WTC11 (cell line): ENCODE results near the gene IQCK. TPM values are rescaled to one million over a fixed set of nuclear protein-coding genes. Genes with fewer than 3 reads are reported as not detected.

Experiments used
- ATF1 ChIP-seq: sonication (generic); formaldehyde crosslinking; IDR thresholded peaks from 2 replicates; pipeline ENCODE4 v1.8.1; 2023; ENCODE audit warnings: mild to moderate bottlenecking, moderate library complexity, missing genetic modification reagents
- ETV6 ChIP-seq: sonication (generic); formaldehyde crosslinking; IDR thresholded peaks from 2 replicates; pipeline ENCODE4 v1.8.1; 2022; ENCODE audit warnings: mild to moderate bottlenecking, missing genetic modification reagents
- GABPB1 ChIP-seq: sonication (generic); formaldehyde crosslinking; IDR thresholded peaks from 2 replicates; pipeline ENCODE4 v1.8.1; 2023; ENCODE audit warnings: mild to moderate bottlenecking, missing genetic modification reagents
- GTF2I ChIP-seq: fragments of 250-450 bp; sonication (Bioruptor Pico); conservative IDR thresholded peaks from 2 replicates; pipeline ENCODE4 v1.4.0; 2021; ENCODE audit warnings: mild to moderate bottlenecking
- IRF2 ChIP-seq: sonication (generic); formaldehyde crosslinking; IDR thresholded peaks from 2 replicates; pipeline ENCODE4 v1.8.0; 2022; ENCODE audit warnings: low read depth, missing genetic modification reagents, borderline replicate concordance
- NR1H2 ChIP-seq: sonication (generic); formaldehyde crosslinking; IDR thresholded peaks from 2 replicates; pipeline ENCODE4 v1.9.0; 2021; ENCODE audit warnings: mild to moderate bottlenecking, moderate library complexity, missing genetic modification reagents
- RELA ChIP-seq: sonication (generic); formaldehyde crosslinking; IDR thresholded peaks from 2 replicates; pipeline ENCODE4 v1.8.1; 2022; ENCODE audit warnings: missing genetic modification reagents, mild to moderate bottlenecking, borderline replicate concordance
- RORB ChIP-seq: fragments of 250-450 bp; sonication (Bioruptor Pico); IDR thresholded peaks from 2 replicates; pipeline ENCODE4 v1.9.0; 2021; ENCODE audit warnings: mild to moderate bottlenecking
- SP1 ChIP-seq: sonication (generic); formaldehyde crosslinking; conservative IDR thresholded peaks from 2 replicates; pipeline ENCODE4 v1.8.1; 2022; ENCODE audit warnings: missing genetic modification reagents
- TEAD4 ChIP-seq: sonication (generic); formaldehyde crosslinking; IDR thresholded peaks from 2 replicates; pipeline ENCODE4 v1.8.0; 2022; ENCODE audit warnings: mild to moderate bottlenecking, missing genetic modification reagents
- ZNF232 ChIP-seq: sonication (generic); formaldehyde crosslinking; IDR thresholded peaks from 2 replicates; pipeline ENCODE4 v1.8.0; 2022; ENCODE audit warnings: mild to moderate bottlenecking, missing genetic modification reagents
- total RNA-seq: library from RNA; stranded (reverse); gene quantifications from 3 replicates; pipeline ENCODE4 v1.2.3, GENCODE V29; 2021
- TF ChIP-seq, protein P1 (sequence below): sonication (generic); formaldehyde crosslinking; IDR thresholded peaks from 2 replicates; pipeline ENCODE4 v1.8.1; 2023; ENCODE audit warnings: mild to moderate bottlenecking, missing genetic modification reagents
- TF ChIP-seq, protein P2 (sequence below): fragments of 250-450 bp; sonication (Bioruptor Pico); conservative IDR thresholded peaks from 2 replicates; pipeline ENCODE4 v1.9.0; 2021; ENCODE audit warnings: mild to moderate bottlenecking
- TF ChIP-seq, protein P3 (sequence below): sonication (generic); formaldehyde crosslinking; IDR thresholded peaks from 2 replicates; pipeline ENCODE4 v1.8.1; 2022; ENCODE audit warnings: low read depth, missing genetic modification reagents, borderline replicate concordance
- TF ChIP-seq, protein P4 (sequence below): sonication (generic); formaldehyde crosslinking; IDR thresholded peaks from 2 replicates; pipeline ENCODE4 v1.8.0; 2022; ENCODE audit warnings: mild to moderate bottlenecking, missing genetic modification reagents
- TF ChIP-seq, protein P5 (sequence below): sonication (generic); formaldehyde crosslinking; IDR thresholded peaks from 2 replicates; pipeline ENCODE4 v1.8.1; 2022; ENCODE audit warnings: mild to moderate bottlenecking, moderate library complexity, missing genetic modification reagents
- TF ChIP-seq, protein P6 (sequence below): sonication (generic); formaldehyde crosslinking; conservative IDR thresholded peaks from 2 replicates; pipeline ENCODE4 v1.8.1; 2023; ENCODE audit warnings: mild to moderate bottlenecking, low read depth, missing genetic modification reagents, moderate library complexity
- TF ChIP-seq, protein P7 (sequence below): sonication (generic); formaldehyde crosslinking; IDR thresholded peaks from 2 replicates; pipeline ENCODE4 v1.8.1; 2022; ENCODE audit warnings: low read depth, mild to moderate bottlenecking, moderate library complexity, missing genetic modification reagents, borderline replicate concordance

IQCK gene
- total RNA-seq, 1 experiment from 2014 or later, result 5.8 TPM

DNA sequence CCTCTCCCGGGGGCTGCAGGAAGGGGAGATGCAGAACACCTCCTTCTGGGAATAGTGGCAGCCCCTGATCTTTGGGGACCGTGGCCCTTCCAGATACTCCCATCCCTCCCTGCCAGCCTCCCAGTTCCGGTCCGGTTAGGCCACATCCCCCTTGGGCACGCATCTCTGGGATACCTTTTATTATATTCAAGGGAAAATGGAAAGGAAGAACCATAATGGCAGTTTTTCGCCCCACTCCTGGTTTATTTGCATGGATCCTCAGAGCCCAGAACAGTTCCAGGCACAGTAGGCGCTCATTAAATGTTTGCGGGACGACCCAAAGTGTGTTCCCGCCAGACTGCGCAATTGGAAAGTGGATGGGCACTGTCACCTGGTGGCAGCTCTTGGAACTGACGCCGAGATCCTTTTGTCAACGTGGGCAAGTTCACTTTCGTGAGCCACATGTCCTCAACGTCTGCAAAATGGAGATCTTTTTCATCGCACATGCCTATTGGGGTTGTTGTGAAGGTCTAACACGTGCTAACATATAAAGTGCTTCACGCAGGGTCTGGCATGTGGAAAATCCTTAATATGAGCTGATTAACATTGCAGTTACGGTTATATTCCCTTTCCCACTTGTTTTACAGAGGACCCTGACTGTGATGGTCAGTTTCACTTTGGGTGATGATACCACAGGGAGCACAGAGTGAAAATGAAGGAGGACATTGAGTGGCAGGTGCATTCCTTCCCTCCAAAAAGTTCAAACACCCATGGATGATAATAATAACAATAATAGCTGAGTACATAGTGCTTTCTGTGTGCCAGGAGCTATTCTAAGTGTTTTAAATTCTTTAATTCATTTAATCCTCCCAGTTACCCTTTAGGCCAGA lies 168.2 kb downstream of the IQCK start (continued):
- TF ChIP-seq, protein P1, sequence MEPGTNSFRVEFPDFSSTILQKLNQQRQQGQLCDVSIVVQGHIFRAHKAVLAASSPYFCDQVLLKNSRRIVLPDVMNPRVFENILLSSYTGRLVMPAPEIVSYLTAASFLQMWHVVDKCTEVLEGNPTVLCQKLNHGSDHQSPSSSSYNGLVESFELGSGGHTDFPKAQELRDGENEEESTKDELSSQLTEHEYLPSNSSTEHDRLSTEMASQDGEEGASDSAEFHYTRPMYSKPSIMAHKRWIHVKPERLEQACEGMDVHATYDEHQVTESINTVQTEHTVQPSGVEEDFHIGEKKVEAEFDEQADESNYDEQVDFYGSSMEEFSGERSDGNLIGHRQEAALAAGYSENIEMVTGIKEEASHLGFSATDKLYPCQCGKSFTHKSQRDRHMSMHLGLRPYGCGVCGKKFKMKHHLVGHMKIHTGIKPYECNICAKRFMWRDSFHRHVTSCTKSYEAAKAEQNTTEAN (CRISPR knock-in tag), result no peak
- TF ChIP-seq ETV6 (no peak), ZNF232 (0 out of 2 replicates have a peak, but pooled peaks have one; percentile 31), NR1H2 (CRISPR knock-in tag) (no peak), GTF2I (no peak), RELA (CRISPR knock-in tag) (no peak), RORB (CRISPR knock-in tag) (no peak), ATF1 (CRISPR knock-in tag) (no peak), SP1 (CRISPR knock-in tag) (no peak; the same call in 1 of the 2 replicates), GABPB1 (CRISPR knock-in tag) (peak; percentile 68; the same call in 1 of the 2 replicates), TEAD4 (CRISPR knock-in tag) (no peak), IRF2 (CRISPR knock-in tag) (no peak)
- TF ChIP-seq, protein P2, sequence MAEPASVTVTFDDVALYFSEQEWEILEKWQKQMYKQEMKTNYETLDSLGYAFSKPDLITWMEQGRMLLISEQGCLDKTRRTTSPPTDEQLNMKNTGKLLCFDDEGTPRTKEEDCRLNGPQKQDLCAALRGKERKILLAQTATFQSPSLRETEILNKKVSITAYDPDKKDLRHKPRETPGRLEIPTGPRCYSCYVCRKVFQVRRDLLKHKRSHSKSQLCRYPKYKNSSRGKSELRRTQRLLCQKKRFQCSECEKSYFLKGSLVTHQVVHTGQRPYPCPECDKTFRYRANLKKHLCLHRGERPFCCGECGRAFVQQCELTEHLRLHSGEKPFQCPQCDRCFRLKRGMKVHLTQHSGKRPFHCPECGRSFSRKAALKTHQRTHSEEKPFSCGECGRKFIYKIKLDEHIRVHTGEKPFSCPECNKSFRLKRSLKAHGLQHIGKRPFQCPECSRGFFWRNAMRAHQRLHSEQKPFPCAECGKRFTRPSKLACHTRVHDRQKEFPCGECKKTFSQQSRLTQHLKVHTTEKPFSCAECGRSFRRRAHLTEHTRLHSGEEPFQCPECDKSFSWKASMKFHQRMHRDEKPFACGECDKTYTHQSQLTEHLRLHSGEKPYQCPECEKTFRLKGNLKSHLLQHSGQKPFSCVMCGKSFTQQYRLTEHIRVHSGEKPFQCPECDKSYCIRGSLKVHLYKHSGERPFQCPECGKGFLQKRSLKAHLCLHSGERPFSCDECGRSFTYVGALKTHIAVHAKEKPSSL (CRISPR knock-in tag), result no peak
- TF ChIP-seq, protein P3, sequence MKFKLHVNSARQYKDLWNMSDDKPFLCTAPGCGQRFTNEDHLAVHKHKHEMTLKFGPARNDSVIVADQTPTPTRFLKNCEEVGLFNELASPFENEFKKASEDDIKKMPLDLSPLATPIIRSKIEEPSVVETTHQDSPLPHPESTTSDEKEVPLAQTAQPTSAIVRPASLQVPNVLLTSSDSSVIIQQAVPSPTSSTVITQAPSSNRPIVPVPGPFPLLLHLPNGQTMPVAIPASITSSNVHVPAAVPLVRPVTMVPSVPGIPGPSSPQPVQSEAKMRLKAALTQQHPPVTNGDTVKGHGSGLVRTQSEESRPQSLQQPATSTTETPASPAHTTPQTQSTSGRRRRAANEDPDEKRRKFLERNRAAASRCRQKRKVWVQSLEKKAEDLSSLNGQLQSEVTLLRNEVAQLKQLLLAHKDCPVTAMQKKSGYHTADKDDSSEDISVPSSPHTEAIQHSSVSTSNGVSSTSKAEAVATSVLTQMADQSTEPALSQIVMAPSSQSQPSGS (CRISPR knock-in tag), result no peak
- TF ChIP-seq, protein P4, sequence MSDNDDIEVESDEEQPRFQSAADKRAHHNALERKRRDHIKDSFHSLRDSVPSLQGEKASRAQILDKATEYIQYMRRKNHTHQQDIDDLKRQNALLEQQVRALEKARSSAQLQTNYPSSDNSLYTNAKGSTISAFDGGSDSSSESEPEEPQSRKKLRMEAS, result peak; percentile 71; the same call in 1 of the 2 replicates
- TF ChIP-seq, protein P5, sequence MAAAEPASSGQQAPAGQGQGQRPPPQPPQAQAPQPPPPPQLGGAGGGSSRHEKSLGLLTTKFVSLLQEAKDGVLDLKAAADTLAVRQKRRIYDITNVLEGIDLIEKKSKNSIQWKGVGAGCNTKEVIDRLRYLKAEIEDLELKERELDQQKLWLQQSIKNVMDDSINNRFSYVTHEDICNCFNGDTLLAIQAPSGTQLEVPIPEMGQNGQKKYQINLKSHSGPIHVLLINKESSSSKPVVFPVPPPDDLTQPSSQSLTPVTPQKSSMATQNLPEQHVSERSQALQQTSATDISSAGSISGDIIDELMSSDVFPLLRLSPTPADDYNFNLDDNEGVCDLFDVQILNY (CRISPR knock-in tag), result peak; percentile 77; the same call in 1 of the 2 replicates
- TF ChIP-seq, protein P6, sequence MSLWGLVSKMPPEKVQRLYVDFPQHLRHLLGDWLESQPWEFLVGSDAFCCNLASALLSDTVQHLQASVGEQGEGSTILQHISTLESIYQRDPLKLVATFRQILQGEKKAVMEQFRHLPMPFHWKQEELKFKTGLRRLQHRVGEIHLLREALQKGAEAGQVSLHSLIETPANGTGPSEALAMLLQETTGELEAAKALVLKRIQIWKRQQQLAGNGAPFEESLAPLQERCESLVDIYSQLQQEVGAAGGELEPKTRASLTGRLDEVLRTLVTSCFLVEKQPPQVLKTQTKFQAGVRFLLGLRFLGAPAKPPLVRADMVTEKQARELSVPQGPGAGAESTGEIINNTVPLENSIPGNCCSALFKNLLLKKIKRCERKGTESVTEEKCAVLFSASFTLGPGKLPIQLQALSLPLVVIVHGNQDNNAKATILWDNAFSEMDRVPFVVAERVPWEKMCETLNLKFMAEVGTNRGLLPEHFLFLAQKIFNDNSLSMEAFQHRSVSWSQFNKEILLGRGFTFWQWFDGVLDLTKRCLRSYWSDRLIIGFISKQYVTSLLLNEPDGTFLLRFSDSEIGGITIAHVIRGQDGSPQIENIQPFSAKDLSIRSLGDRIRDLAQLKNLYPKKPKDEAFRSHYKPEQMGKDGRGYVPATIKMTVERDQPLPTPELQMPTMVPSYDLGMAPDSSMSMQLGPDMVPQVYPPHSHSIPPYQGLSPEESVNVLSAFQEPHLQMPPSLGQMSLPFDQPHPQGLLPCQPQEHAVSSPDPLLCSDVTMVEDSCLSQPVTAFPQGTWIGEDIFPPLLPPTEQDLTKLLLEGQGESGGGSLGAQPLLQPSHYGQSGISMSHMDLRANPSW (CRISPR knock-in tag), result no peak
- TF ChIP-seq, protein P7, sequence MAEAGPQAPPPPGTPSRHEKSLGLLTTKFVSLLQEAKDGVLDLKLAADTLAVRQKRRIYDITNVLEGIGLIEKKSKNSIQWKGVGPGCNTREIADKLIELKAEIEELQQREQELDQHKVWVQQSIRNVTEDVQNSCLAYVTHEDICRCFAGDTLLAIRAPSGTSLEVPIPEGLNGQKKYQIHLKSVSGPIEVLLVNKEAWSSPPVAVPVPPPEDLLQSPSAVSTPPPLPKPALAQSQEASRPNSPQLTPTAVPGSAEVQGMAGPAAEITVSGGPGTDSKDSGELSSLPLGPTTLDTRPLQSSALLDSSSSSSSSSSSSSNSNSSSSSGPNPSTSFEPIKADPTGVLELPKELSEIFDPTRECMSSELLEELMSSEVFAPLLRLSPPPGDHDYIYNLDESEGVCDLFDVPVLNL (CRISPR knock-in tag), result no peak
- TF ChIP-seq, all 79 proteins: peak for 8
